ENCODE results near the gene MYRF. TPM values are rescaled to one million over a fixed set of nuclear protein-coding genes. Genes with fewer than 3 reads are reported as not detected.

Gene MYRF
- total and polyA plus RNA-seq, 9 of the 15 experiments (the other 6 are each of a cell fraction or from before 2014, with no cell fraction given): 2.3 to 25.8 (median 7.1) TPM

DNA sequence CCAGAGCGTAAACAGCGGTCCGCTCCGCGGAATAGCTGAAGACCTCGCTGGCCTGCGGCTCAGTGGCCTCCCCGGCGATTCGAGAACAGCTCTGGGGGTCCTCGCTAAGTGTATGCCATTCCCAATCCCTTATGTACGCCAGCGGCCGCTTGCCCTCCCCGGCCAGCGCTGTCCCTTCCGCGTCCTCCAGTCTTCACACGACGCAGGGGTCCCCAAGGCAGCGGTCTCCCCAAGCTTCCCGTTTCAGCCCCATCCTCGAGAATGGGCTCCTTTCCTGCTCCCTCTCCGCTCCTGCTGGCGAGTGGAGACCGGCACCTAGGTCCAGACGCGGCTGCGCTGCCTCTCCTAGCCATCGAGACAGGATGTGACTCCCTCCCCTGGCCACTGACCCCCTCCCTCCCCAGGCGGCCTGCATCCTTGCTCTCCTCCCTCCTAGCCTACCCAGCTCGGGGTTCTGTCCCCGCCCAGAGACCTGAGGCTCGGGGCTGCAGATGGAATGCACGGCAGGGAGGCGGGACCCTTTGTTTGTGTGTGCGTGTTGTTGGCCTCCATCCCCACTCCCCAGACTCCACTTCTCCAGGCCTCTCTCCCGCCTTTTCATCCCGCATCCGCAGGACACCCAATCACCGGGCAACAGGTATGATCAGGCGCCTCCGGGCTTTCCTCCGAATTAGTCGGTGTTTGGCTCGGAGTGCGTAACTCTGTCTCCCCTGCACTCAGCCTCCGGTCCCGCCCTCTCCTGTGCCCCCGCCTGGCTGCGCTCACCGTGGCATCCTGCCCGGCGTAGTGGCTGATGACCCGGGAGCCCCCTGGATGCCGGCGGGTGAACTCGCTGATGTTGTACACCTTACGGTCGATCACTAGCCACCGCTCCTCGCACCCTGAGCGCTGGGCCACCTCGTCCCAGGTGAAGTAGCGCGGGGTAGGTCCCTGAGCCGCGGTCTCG is 63.6 kb downstream of the MYRF start (continued):
- TF ChIP-seq ZNF282 (CRISPR knock-in tag; IDR thresholded peaks at IDR 0.05): 0 out of 2 replicates have a peak, but pooled peaks have one; percentile 34
- TF ChIP-seq, protein P1, sequence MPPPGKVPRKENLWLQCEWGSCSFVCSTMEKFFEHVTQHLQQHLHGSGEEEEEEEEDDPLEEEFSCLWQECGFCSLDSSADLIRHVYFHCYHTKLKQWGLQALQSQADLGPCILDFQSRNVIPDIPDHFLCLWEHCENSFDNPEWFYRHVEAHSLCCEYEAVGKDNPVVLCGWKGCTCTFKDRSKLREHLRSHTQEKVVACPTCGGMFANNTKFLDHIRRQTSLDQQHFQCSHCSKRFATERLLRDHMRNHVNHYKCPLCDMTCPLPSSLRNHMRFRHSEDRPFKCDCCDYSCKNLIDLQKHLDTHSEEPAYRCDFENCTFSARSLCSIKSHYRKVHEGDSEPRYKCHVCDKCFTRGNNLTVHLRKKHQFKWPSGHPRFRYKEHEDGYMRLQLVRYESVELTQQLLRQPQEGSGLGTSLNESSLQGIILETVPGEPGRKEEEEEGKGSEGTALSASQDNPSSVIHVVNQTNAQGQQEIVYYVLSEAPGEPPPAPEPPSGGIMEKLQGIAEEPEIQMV (tag; conservative IDR thresholded peaks at IDR 0.05; ENCODE audit: low read depth): no peak
- TF ChIP-seq ZNF57 (CRISPR knock-in tag; IDR thresholded peaks at IDR 0.05): no peak
- TF ChIP-seq, protein P2, sequence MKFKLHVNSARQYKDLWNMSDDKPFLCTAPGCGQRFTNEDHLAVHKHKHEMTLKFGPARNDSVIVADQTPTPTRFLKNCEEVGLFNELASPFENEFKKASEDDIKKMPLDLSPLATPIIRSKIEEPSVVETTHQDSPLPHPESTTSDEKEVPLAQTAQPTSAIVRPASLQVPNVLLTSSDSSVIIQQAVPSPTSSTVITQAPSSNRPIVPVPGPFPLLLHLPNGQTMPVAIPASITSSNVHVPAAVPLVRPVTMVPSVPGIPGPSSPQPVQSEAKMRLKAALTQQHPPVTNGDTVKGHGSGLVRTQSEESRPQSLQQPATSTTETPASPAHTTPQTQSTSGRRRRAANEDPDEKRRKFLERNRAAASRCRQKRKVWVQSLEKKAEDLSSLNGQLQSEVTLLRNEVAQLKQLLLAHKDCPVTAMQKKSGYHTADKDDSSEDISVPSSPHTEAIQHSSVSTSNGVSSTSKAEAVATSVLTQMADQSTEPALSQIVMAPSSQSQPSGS (CRISPR knock-in tag; IDR thresholded peaks at IDR 0.05): no peak
- TF ChIP-seq, protein P3, sequence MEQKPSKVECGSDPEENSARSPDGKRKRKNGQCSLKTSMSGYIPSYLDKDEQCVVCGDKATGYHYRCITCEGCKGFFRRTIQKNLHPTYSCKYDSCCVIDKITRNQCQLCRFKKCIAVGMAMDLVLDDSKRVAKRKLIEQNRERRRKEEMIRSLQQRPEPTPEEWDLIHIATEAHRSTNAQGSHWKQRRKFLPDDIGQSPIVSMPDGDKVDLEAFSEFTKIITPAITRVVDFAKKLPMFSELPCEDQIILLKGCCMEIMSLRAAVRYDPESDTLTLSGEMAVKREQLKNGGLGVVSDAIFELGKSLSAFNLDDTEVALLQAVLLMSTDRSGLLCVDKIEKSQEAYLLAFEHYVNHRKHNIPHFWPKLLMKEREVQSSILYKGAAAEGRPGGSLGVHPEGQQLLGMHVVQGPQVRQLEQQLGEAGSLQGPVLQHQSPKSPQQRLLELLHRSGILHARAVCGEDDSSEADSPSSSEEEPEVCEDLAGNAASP (IDR thresholded peaks at IDR 0.05): no peak
- no peak for TF ChIP-seq SIX5 (IDR thresholded peaks at IDR 0.05; ENCODE audit: borderline replicate concordance in 1 of 2, insufficient read depth in 1 of 2, low read depth in 1 of 2, low read length in 2 of 2)
- no peak for TF ChIP-seq FOXA1 (IDR thresholded peaks at IDR 0.05; ENCODE audit: borderline replicate concordance)
- TF ChIP-seq BCOR (IDR thresholded peaks at IDR 0.05): no peak
- no peak for TF ChIP-seq ZNF217 (CRISPR knock-in tag; IDR thresholded peaks at IDR 0.05)
- no peak for TF ChIP-seq ZNF408 (CRISPR knock-in tag; IDR thresholded peaks at IDR 0.05; ENCODE audit: low read depth)
- no peak for TF ChIP-seq ZNF174 (CRISPR knock-in tag; IDR thresholded peaks at IDR 0.05)
- TF ChIP-seq, protein P4, sequence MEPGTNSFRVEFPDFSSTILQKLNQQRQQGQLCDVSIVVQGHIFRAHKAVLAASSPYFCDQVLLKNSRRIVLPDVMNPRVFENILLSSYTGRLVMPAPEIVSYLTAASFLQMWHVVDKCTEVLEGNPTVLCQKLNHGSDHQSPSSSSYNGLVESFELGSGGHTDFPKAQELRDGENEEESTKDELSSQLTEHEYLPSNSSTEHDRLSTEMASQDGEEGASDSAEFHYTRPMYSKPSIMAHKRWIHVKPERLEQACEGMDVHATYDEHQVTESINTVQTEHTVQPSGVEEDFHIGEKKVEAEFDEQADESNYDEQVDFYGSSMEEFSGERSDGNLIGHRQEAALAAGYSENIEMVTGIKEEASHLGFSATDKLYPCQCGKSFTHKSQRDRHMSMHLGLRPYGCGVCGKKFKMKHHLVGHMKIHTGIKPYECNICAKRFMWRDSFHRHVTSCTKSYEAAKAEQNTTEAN (CRISPR knock-in tag; IDR thresholded peaks at IDR 0.05): peak; percentile 67; the same call in 1 of the 2 replicates
- TF ChIP-seq HMGN3 (IDR thresholded peaks at IDR 0.05; ENCODE audit: borderline replicate concordance, extremely low read depth, insufficient read length, low read depth, low read length): peak; percentile 36
- TF ChIP-seq IFI16 (CRISPR knock-in tag; IDR thresholded peaks at IDR 0.05): no peak
- TF ChIP-seq POLR2H (tag; IDR thresholded peaks at IDR 0.05; ENCODE audit: low read depth): no peak
- TF ChIP-seq ARID2 (IDR thresholded peaks at IDR 0.05): no peak
- TF ChIP-seq RBM22 (IDR thresholded peaks at IDR 0.05; ENCODE audit: low read depth, low read length, poor library complexity, severe bottlenecking): peak; percentile 19
- TF ChIP-seq FOXJ2 (tag; IDR thresholded peaks at IDR 0.05): peak; percentile 79

Measured in K562 (cell line).